HepG2 (cell line): ENCODE results near the gene STEAP3. TPM values are rescaled to one million over a fixed set of nuclear protein-coding genes. Genes with fewer than 3 reads are reported as not detected.

Experiments used
- ATF7-NPFF ChIP-seq: sonication (generic); formaldehyde crosslinking; IDR thresholded peaks from 2 replicates; pipeline ENCODE4 v1.8.1; 2023; ENCODE audit warnings: mild to moderate bottlenecking, low read depth, missing genetic modification reagents, moderate library complexity
- CHD4 ChIP-seq: fragments of 200-600 bp; sonication (generic); IDR thresholded peaks from 2 replicates; pipeline ENCODE4 v1.7.0; 2017; ENCODE audit warnings: mild to moderate bottlenecking, low read length, borderline replicate concordance
- CREM ChIP-seq, 2 experiments: sonication (generic) in 1 of 2; formaldehyde crosslinking in 1 of 2; IDR thresholded peaks; 2 replicates each; pipeline versions ENCODE4 v1.4.0 to v1.6.1; 2016 to 2020; ENCODE audit warnings: antibody characterized with exemption in 1 of 2, mild to moderate bottlenecking in 1 of 2, missing genetic modification reagents in 1 of 2
- HDAC1 ChIP-seq: sonication (generic); formaldehyde crosslinking; IDR thresholded peaks from 2 replicates; pipeline ENCODE4 v1.5.1; 2020; ENCODE audit warnings: mild to moderate bottlenecking, missing genetic modification reagents
- HES4 ChIP-seq: sonication (generic); formaldehyde crosslinking; IDR thresholded peaks from 2 replicates; pipeline ENCODE4 v1.9.0; 2021; ENCODE audit warnings: mild to moderate bottlenecking, missing genetic modification reagents, borderline replicate concordance
- NCOR1 ChIP-seq: fragments of 200-600 bp; sonication (generic); IDR thresholded peaks from 2 replicates; pipeline ENCODE4 v1.7.0; 2017; ENCODE audit warnings: antibody characterized with exemption, low read length, borderline replicate concordance
- SATB2 ChIP-seq: sonication (generic); formaldehyde crosslinking; IDR thresholded peaks from 2 replicates; pipeline ENCODE4 v1.5.0; 2020; ENCODE audit warnings: missing genetic modification reagents
- SMYD3 ChIP-seq: sonication (generic); formaldehyde crosslinking; IDR thresholded peaks from 2 replicates; pipeline ENCODE4 v1.8.1; 2023; ENCODE audit warnings: mild to moderate bottlenecking, missing genetic modification reagents
- UBTF ChIP-seq: sonication (generic); formaldehyde crosslinking; IDR thresholded peaks from 2 replicates; pipeline ENCODE4 v1.4.0; 2020; ENCODE audit warnings: mild to moderate bottlenecking, missing genetic modification reagents
- ZNF10 ChIP-seq: sonication (generic); formaldehyde crosslinking; IDR thresholded peaks from 2 replicates; pipeline ENCODE4 v1.4.0; 2020; ENCODE audit warnings: mild to moderate bottlenecking, low read depth, missing genetic modification reagents, borderline replicate concordance
- ZNF160 ChIP-seq: sonication (generic); formaldehyde crosslinking; IDR thresholded peaks from 2 replicates; pipeline ENCODE4 v1.8.0; 2022; ENCODE audit warnings: mild to moderate bottlenecking, inconsistent platforms, missing genetic modification reagents
- ZNF20 ChIP-seq: sonication (generic); formaldehyde crosslinking; IDR thresholded peaks from 2 replicates; pipeline ENCODE4 v1.4.0; 2020; ENCODE audit warnings: mild to moderate bottlenecking, moderate library complexity, missing genetic modification reagents
- ZNF253 ChIP-seq: sonication (generic); formaldehyde crosslinking; IDR thresholded peaks from 2 replicates; pipeline ENCODE4 v1.8.0; 2022; ENCODE audit warnings: mild to moderate bottlenecking, missing genetic modification reagents, borderline replicate concordance
- ZNF3 ChIP-seq: IDR thresholded peaks from 2 replicates; pipeline ENCODE4 v1.7.0; 2017; ENCODE audit warnings: inconsistent platforms
- ZNF431 ChIP-seq: sonication (generic); formaldehyde crosslinking; IDR thresholded peaks from 2 replicates; pipeline ENCODE4 v1.9.0; 2022; ENCODE audit warnings: missing genetic modification reagents, low read depth, mild to moderate bottlenecking, borderline replicate concordance
- ZNF432 ChIP-seq: sonication (generic); formaldehyde crosslinking; IDR thresholded peaks from 2 replicates; pipeline ENCODE4 v1.5.0; 2020; ENCODE audit warnings: missing genetic modification reagents, mild to moderate bottlenecking, borderline replicate concordance
- ZNF543 ChIP-seq: sonication (generic); formaldehyde crosslinking; IDR thresholded peaks from 2 replicates; pipeline ENCODE4 v1.4.0; 2020; ENCODE audit warnings: mild to moderate bottlenecking, missing genetic modification reagents
- ZNF691 ChIP-seq: sonication (generic); formaldehyde crosslinking; IDR thresholded peaks from 2 replicates; pipeline ENCODE4 v1.4.0; 2020; ENCODE audit warnings: missing genetic modification reagents, low read depth, mild to moderate bottlenecking, borderline replicate concordance
- polyA plus RNA-seq, 8 experiments: library from polyadenylated mRNA; depleted of rRNA in 3 of 8; stranded (reverse) in 7 of 8; unstranded in 1 of 8; fragments of >200 nt; fragmentation: Illumina TruSeq in 4 of 8; extraction: Trizol in 4 of 8; gene quantifications; 2 replicates each; pipeline versions ENCODE4 v1.2.1 to v1.2.3, GENCODE V29; 2011 to 2016; ENCODE audit warnings: low read depth in 4 of 8, missing spikeins in 1 of 8, mixed read lengths in 1 of 8; ENCODE audit not compliant: insufficient read depth in 1 of 8
- total RNA-seq, 5 experiments: library from RNA; depleted of rRNA; stranded (reverse); fragments of >200 nt; fragmentation: Illumina TruSeq; extraction: Trizol; gene quantifications; 2 replicates each; pipeline ENCODE4 v1.2.3, GENCODE V29; 2016; ENCODE audit warnings: low read depth in 1 of 5
- TF ChIP-seq, protein P1 (sequence below): sonication (generic); formaldehyde crosslinking; conservative IDR thresholded peaks from 2 replicates; pipeline ENCODE4 v1.4.0; 2020; ENCODE audit warnings: missing genetic modification reagents
- TF ChIP-seq, protein P2 (sequence below): conservative IDR thresholded peaks from 2 replicates; pipeline ENCODE4 v1.6.1; 2018; ENCODE audit warnings: missing genetic modification reagents
- TF ChIP-seq, protein P3 (sequence below): sonication (generic); formaldehyde crosslinking; IDR thresholded peaks from 2 replicates; pipeline ENCODE4 v1.4.0; 2020; ENCODE audit warnings: missing genetic modification reagents, borderline replicate concordance

Gene STEAP3
- total and polyA plus RNA-seq, 2 of the 13 experiments (the other 11 are each of a cell fraction or from before 2014, with no cell fraction given) = 7.3 to 21.1 TPM

DNA sequence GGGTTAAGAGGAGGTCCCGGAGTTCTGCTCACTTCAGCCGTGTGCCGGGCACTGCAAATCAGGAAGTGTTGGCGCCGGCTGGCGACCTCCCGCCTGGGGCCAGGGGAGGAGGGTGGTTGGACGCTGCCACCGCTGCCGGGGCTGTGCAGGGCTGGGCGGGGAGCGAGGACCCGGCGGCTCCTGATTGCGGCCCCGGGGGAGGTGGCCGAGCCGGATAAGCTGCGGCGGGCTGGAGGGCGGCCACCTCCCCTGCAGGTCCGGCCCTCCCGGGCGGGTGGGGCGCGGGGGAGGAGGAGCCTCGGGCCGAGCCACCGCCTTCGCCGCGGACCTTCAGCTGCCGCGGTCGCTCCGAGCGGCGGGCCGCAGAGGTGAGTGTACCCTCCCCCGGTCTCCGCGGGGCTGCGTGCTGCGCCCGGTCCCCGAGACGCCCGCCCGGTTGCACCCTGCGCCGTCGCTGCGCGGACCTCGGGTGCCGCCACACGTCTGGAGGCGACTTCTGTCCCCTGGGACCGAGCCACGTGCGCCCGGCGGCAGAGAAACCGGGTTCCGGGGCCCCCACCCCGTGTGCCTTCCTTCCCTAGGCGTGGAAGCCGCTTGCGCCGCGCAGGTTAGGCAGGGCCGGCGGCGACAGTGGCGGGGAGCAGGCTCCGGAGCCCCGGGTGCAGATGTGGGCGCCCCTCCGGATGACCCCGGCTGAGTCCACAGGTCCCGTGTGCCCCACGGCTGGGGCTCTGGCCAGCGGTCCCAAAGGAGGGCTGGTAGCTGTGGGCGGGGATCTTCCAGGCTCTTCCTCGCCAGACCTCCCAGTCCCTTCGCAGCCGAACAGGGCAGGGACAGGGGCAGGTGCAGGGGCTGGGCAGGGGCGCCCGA is at the start of gene STEAP3 (continued):
- TF ChIP-seq, protein P1, sequence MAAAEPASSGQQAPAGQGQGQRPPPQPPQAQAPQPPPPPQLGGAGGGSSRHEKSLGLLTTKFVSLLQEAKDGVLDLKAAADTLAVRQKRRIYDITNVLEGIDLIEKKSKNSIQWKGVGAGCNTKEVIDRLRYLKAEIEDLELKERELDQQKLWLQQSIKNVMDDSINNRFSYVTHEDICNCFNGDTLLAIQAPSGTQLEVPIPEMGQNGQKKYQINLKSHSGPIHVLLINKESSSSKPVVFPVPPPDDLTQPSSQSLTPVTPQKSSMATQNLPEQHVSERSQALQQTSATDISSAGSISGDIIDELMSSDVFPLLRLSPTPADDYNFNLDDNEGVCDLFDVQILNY = 0 out of 2 replicates have a peak, but pooled peaks have one; percentile 19
- TF ChIP-seq ZNF431 (CRISPR knock-in tag) = peak; percentile 74; the same call in 1 of the 2 replicates
- TF ChIP-seq CREM (IDR thresholded peaks at IDR 0.05) = no peak
- no peak for TF ChIP-seq CREM (CRISPR knock-in tag; IDR thresholded peaks at IDR 0.05)
- TF ChIP-seq ZNF691 = peak; percentile 91; the same call in 1 of the 2 replicates
- TF ChIP-seq ZNF10 = no peak
- TF ChIP-seq ZNF3 = no peak
- TF ChIP-seq NCOR1 = no peak
- peak; percentile 89 for TF ChIP-seq ATF7-NPFF (CRISPR knock-in tag)
- no peak for TF ChIP-seq ZNF20 (CRISPR knock-in tag)
- no peak for TF ChIP-seq ZNF432 (CRISPR knock-in tag)
- 0 out of 2 replicates have a peak, but pooled peaks have one; percentile 36 for TF ChIP-seq SATB2 (CRISPR knock-in tag)
- peak; percentile 79 for TF ChIP-seq HES4 (CRISPR knock-in tag)
- TF ChIP-seq, protein P2, sequence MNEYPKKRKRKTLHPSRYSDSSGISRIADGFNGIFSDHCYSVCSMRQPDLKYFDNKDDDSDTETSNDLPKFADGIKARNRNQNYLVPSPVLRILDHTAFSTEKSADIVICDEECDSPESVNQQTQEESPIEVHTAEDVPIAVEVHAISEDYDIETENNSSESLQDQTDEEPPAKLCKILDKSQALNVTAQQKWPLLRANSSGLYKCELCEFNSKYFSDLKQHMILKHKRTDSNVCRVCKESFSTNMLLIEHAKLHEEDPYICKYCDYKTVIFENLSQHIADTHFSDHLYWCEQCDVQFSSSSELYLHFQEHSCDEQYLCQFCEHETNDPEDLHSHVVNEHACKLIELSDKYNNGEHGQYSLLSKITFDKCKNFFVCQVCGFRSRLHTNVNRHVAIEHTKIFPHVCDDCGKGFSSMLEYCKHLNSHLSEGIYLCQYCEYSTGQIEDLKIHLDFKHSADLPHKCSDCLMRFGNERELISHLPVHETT (CRISPR knock-in tag) = peak; percentile 20; the same call in 1 of the 2 replicates
- TF ChIP-seq UBTF (CRISPR knock-in tag) = peak; percentile 93
- no peak for TF ChIP-seq CHD4
- peak; percentile 93 for TF ChIP-seq ZNF543 (CRISPR knock-in tag)
- TF ChIP-seq, protein P3, sequence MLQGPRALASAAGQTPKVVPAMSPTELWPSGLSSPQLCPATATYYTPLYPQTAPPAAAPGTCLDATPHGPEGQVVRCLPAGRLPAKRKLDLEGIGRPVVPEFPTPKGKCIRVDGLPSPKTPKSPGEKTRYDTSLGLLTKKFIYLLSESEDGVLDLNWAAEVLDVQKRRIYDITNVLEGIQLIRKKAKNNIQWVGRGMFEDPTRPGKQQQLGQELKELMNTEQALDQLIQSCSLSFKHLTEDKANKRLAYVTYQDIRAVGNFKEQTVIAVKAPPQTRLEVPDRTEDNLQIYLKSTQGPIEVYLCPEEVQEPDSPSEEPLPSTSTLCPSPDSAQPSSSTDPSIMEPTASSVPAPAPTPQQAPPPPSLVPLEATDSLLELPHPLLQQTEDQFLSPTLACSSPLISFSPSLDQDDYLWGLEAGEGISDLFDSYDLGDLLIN = no peak
- peak; percentile 70 for TF ChIP-seq HDAC1 (CRISPR knock-in tag)
- 0 out of 2 replicates have a peak, but pooled peaks have one; percentile 57 for TF ChIP-seq ZNF253
- peak; percentile 61; the same call in 1 of the 2 replicates for TF ChIP-seq SMYD3 (CRISPR knock-in tag)
- no peak for TF ChIP-seq ZNF160 (CRISPR knock-in tag)
